AG08395 (cell line): ENCODE results near the gene EDEM3.
"Not testable (repeated sequence)": the region's sequence is repeated elsewhere in the genome, so short reads cannot be mapped to it uniquely, and the experiment has no call there.

Experiments used
- DNase-seq: peaks from one replicate; pipeline ENCODE4 v3.0.0; 2012; ENCODE audit warnings: mixed read lengths, low spot score

The EDEM3 gene, protein sequence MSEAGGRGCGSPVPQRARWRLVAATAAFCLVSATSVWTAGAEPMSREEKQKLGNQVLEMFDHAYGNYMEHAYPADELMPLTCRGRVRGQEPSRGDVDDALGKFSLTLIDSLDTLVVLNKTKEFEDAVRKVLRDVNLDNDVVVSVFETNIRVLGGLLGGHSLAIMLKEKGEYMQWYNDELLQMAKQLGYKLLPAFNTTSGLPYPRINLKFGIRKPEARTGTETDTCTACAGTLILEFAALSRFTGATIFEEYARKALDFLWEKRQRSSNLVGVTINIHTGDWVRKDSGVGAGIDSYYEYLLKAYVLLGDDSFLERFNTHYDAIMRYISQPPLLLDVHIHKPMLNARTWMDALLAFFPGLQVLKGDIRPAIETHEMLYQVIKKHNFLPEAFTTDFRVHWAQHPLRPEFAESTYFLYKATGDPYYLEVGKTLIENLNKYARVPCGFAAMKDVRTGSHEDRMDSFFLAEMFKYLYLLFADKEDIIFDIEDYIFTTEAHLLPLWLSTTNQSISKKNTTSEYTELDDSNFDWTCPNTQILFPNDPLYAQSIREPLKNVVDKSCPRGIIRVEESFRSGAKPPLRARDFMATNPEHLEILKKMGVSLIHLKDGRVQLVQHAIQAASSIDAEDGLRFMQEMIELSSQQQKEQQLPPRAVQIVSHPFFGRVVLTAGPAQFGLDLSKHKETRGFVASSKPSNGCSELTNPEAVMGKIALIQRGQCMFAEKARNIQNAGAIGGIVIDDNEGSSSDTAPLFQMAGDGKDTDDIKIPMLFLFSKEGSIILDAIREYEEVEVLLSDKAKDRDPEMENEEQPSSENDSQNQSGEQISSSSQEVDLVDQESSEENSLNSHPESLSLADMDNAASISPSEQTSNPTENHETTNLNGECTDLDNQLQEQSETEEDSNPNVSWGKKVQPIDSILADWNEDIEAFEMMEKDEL

GRCh38 chr1:184754476-184755225 lies at the start of gene EDEM3:
Gene EDEM3, minus strand, starts transcription at chr1:184754858. Its CDS starts 212 bp downstream, at chr1:184754646.
- DNase-seq: peak; percentile 99

GRCh38 chr1:184804220-184804619 lies 49.6 kb upstream of the EDEM3 start:
- DNase-seq: no peak

- no peak for DNase-seq
These were observed 48.5 kb upstream of the EDEM3 start for GRCh38 chr1:184803180-184803492.

- DNase-seq: no peak
These were observed 47.9 kb upstream of the EDEM3 start for GRCh38 chr1:184802354-184803179.

- DNase-seq: peak; percentile 44
These were observed 46.8 kb upstream of the EDEM3 start for GRCh38 chr1:184801503-184801902.

DNA sequence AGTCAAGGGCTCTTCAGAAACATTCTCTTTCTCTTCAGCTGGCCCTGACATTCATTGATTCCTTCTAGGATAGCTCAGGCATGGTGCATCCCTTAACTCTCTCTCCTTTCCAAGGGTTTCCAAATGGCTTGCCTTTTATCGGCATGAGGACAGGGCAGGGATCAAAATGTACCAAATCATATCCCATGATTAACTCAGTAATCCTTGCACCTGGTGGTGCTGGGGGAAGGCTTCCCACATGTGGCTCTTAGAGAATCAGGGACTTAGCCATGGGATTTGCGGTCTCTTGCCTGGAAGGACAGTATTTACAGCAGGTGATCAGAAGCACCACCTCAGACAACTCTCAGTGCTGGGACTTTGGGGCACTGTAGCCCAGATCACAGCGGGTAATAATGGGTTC lies 46.2 kb upstream of the EDEM3 start:
- no peak for DNase-seq

- DNase-seq: no peak
These were observed 39.3 kb upstream of the EDEM3 start for GRCh38 chr1:184793967-184794366.

DNA sequence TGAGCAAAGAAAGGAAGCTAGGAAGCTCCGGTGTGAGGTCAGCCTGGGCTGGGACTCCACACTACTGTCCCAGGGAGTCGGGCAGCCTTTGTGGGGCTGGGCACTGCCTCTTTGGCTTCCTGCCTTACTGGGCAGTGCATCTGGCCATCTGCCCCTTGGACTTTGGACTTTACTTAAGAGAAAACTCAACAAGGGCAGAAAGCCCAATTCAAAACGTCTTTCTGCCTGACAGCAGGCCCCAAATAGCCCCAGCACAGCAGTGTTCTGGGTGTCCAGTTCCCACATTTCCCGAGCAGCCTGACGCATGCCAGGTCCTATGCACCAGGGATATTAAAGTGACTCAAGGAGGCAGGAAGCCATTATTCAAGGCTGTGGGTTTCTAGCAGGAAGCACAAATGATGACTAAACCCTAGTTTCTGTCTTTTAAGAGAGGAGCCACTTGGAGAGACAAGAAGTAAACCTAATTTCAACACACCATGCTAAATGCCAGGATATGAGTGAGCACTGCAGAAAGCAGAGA lies 37.9 kb upstream of the EDEM3 start:
- DNase-seq: peak; percentile 95

- peak; percentile 38 for DNase-seq
These were observed 36.9 kb upstream of the EDEM3 start for GRCh38 chr1:184791550-184791900.

- DNase-seq: no peak
These were observed 36.2 kb upstream of the EDEM3 start for GRCh38 chr1:184790642-184791549.

DNA sequence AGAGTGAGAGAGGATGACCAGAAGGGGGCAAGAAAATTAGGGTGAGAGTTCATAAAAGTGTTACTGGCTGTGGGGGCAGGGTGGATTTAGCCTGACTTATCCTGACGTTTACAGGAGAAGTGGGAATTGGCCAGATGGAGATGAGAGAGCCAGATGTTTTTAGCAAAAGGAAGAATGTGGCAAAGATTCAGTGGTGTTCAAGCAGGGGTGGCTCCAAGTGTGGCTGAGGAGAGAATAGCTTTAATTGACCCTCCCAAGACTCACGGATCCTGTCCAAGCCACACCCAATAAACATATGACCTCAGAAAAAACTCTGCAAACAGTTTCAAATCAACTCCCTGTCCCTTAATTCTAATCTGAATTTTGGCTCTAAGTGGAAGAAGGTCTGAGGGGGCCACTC lies 35.2 kb upstream of the EDEM3 start:
- peak; percentile 37 for DNase-seq

DNA sequence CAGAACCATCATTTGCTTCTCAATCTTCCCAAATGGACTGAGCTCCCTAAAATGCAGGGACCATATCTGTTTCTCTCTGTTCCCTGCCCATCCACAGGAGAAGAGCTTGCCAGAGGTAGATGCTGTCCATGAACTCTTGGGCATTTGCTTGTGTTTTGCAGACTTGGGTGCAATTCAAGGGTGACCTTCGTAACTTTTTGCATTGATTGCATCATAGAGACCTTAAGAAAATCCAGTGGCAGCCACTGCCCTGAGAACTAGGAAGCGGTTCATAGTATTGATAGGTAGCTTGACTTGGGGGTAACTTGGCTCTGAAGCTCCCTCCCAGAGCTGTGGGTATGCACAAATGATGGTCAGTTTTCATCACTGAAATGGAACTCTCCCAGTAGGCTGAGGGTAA lies 34.3 kb upstream of the EDEM3 start:
- DNase-seq: no peak

DNA sequence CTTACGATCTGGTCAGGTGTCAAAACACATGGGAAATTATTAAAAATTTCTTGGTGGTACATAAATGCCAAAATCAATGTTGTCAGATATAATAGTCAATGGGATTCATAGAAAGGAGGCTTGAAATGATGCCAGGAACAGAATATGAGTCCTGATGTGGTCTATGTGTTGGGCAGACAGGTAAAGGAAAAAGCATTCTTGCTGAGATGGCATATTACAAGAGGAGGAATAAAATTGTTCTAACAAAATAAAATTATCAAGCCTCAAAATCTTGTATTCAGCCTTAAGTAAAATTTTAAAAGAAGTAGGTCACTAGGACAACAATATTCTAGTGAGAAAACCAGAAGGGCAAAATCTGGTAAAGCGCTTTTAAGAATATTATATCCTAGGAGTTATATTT lies 30.9 kb upstream of the EDEM3 start:
- no peak for DNase-seq

DNA sequence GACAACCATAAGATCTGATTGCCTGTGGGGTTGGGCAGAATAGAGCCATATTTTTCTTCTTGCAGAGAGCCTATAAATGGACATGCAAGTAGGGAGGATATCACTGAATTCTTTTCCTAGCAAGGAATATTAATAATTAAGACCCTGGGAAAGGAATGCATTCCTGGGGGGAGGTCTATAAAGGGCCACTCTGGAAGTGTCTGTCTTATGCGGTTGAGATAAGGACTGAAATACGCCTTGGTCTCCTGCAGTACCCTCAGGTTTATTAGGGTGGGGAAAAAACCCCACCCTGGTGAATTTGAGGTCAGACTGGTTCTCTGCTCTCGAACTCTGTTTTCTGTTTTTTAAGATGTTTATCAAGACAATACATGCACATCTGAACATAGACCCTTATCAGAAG lies 29.1 kb upstream of the EDEM3 start:
- DNase-seq: not testable (repeated sequence)

GRCh38 chr1:184781941-184782340 lies 27.3 kb upstream of the EDEM3 start:
- no peak for DNase-seq

GRCh38 chr1:184775885-184776284 lies 21.2 kb upstream of the EDEM3 start:
- DNase-seq: no peak

GRCh38 chr1:184775329-184775728 lies 20.7 kb upstream of the EDEM3 start:
- DNase-seq: no peak

DNA sequence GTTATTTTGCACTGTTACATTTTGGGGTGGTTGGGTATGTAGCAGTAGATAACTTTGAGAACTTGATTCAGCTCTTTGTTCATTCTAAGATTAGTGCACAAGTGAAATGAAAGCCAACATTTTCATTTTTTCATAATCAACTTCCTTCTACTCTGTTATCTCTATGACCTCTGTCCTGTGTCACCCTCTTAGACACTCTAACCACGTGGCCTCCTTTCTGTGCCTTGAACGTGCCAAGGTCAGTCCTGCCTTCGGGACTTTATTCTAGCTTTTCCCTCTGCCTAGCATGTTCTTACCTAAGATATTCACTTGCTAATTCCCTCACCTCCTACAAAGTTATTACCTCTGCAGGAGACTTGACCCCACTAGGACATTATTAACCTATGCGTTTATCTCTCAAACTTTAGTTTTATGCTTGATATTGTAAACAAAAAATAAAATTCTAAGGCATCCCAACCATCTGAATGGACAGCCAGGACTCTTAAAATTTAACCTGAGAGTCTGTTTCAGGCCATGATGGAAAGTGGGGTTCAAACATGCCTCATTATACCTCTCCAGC lies 19.2 kb upstream of the EDEM3 start:
- DNase-seq: no peak

DNA sequence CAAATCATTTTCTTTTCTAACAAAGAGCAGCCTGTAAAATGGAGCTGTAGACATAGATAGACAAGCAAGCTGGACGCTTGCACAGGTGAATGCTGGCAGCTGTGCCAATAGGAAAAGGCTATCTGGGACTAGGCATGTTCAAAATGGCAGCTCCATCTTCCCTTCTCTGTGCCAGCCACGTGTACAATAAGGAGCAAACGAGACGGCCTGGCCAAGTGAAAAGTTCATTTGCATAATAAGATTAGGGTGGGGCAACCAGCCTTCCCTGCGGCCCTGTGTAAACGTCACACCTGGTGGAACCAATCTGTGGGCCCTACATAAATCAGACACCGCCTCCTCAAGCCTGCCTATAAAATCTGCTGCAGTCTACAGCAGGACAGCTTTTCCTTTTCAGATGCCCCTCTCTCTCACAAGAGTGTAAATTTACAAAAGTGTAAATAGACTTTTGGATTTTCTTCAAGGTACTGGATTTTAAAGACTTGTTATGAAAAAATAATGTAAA lies 16.6 kb upstream of the EDEM3 start:
- no peak for DNase-seq
